ENCODE data around the gene NR5A2. TPM values are rescaled to one million over a fixed set of nuclear protein-coding genes. Genes with fewer than 3 reads are reported as not detected.
A peak's percentile ranks its signal among the peaks of the same experiment; 100 is the strongest.

Gene NR5A2
- polyA plus RNA-seq, 4 donors: 14.1 to 58.0 (median 18.8) TPM

DNA sequence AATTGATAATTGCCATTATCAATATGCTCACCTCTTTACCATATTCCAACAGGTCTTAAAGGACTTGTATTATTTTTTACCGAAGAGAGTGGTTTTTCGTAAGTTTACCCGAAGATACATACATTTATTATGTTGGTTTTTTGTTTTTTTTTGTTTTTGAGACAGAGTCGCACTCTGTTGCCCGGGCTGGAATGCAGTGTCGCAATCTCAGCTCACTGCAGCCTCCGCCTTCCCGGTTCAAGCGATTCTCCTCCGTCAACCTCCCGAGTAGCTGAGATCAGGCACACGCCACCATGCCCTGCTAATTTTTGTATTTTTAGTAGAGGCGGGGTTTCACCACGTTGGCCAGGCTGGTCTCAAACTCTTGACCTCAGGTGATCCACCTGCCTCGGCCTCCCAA lies 30.8 kb downstream of the NR5A2 start:
- peaks cover 2 to 40% (median 7%) of the 10 kb centered on the region in 3 donors for H3K36me3 ChIP-seq (ENCODE audit: control insufficient read depth in 3 of 3, insufficient read depth in 2 of 3, low read depth in 1 of 3, low read length in 3 of 3)
- FAIRE-seq (no peak), DNase-seq (no peak)
- H3K27ac ChIP-seq (ENCODE audit: low read depth in 1 of 3, low read length in 2 of 3): no peak overlapping the region
- no peak overlapping the region for H3K4me3 ChIP-seq (ENCODE audit: low read depth in 1 of 3, low read length in 3 of 3)
- 87 to 95% (median 93%) methylated on average over 15 of the region's 15 CpGs for WGBS, 3 donors
- H3K27me3 ChIP-seq (ENCODE audit: control insufficient read depth in 3 of 3, insufficient read depth in 3 of 3, low read length in 3 of 3): peaks cover 0 to 2% (median 0%) of the 10 kb centered on the region in 3 donors
- H3K4me1 ChIP-seq (ENCODE audit: control insufficient read depth in 3 of 3, insufficient read depth in 2 of 3, low read depth in 1 of 3, low read length in 2 of 3): peaks cover 0 to 17% (median 2%) of the 10 kb centered on the region in 3 donors
- H3K9me3 ChIP-seq (ENCODE audit: control insufficient read depth in 2 of 2, insufficient read depth in 1 of 2, low read depth in 1 of 2, low read length in 1 of 2): no peaks in the 10 kb centered on the region

GRCh38 chr1:200062143-200062542 lies 34.6 kb downstream of the NR5A2 start:
- peaks cover 0 to 11% (median 2%) of the 10 kb centered on the region in 3 donors for H3K4me1 ChIP-seq (ENCODE audit: control insufficient read depth in 3 of 3, insufficient read depth in 2 of 3, low read depth in 1 of 3, low read length in 2 of 3)
- peaks cover 2 to 41% (median 5%) of the 10 kb centered on the region in 3 donors for H3K36me3 ChIP-seq (ENCODE audit: control insufficient read depth in 3 of 3, insufficient read depth in 2 of 3, low read depth in 1 of 3, low read length in 3 of 3)
- DNase-seq (no peak), FAIRE-seq (no peak)
- 40 to 68% (median 62%) methylated on average over 2 of the region's 2 CpGs for WGBS, 3 donors
- H3K27me3 ChIP-seq (ENCODE audit: control insufficient read depth in 3 of 3, insufficient read depth in 3 of 3, low read length in 3 of 3): peaks cover 0 to 2% (median 0%) of the 10 kb centered on the region in 3 donors
- H3K4me3 ChIP-seq (ENCODE audit: low read depth in 1 of 3, low read length in 3 of 3): no peak overlapping the region
- H3K27ac ChIP-seq (ENCODE audit: low read depth in 1 of 3, low read length in 2 of 3): no peak overlapping the region
- no peaks in the 10 kb centered on the region for H3K9me3 ChIP-seq (ENCODE audit: control insufficient read depth in 2 of 2, insufficient read depth in 1 of 2, low read depth in 1 of 2, low read length in 1 of 2)

DNA sequence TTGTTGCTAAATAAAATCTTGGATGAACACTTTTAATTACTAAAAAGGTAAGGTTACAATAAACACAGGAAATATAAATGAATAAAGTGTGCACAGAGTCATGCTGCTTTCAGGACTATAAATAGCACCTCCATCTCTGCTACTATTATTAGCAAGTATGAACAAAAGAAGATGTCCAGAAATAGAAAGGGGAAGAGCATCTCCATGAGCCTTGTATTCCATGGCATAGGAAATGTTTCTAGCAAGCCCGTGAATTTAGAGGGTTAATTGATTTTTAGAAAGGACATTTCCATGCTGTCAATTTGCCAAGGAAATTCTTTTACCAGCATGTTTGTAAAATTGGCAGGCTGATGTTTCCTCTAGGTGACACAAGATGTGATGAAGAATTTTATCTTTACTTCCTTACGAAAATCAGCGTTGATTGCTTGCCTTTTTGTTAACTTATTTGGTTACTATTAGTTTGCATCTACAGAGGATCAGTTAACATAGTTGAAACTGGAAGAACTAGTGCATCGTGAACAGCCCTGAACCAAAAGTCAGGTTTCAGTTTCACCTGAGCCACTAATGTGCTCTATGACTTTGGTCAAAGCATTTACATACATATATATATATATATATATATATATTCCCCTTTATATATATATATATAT lies 45.3 kb downstream of the NR5A2 start:
- peaks cover 0 to 3% (median 0%) of the 10 kb centered on the region in 3 donors for H3K27me3 ChIP-seq (ENCODE audit: control insufficient read depth in 3 of 3, insufficient read depth in 3 of 3, low read length in 3 of 3)
- H3K9me3 ChIP-seq (ENCODE audit: control insufficient read depth in 2 of 2, insufficient read depth in 1 of 2, low read depth in 1 of 2, low read length in 1 of 2): no peaks in the 10 kb centered on the region
- DNase-seq: peak; percentile 42 to 46
- H3K4me1 ChIP-seq (ENCODE audit: control insufficient read depth in 3 of 3, insufficient read depth in 2 of 3, low read depth in 1 of 3, low read length in 2 of 3): peaks cover 0 to 6% (median 0%) of the 10 kb centered on the region in 3 donors
- peaks cover 0 to 15% (median 4%) of the 10 kb centered on the region in 3 donors for H3K36me3 ChIP-seq (ENCODE audit: control insufficient read depth in 3 of 3, insufficient read depth in 2 of 3, low read depth in 1 of 3, low read length in 3 of 3)
- WGBS, 3 donors: 9 to 45% (median 24%) methylated on average over 4 of the region's 4 CpGs
- H3K27ac ChIP-seq (ENCODE audit: low read depth in 1 of 3, low read length in 2 of 3): no peak overlapping the region
- no peak overlapping the region for H3K4me3 ChIP-seq (ENCODE audit: low read depth in 1 of 3, low read length in 3 of 3)
- no peak for FAIRE-seq

GRCh38 chr1:200073286-200073637 lies 45.8 kb downstream of the NR5A2 start:
- H3K4me1 ChIP-seq (ENCODE audit: control insufficient read depth in 3 of 3, insufficient read depth in 2 of 3, low read depth in 1 of 3, low read length in 2 of 3): peaks cover 0 to 6% (median 0%) of the 10 kb centered on the region in 3 donors
- no peak overlapping the region for H3K4me3 ChIP-seq (ENCODE audit: low read depth in 1 of 3, low read length in 3 of 3)
- H3K27ac ChIP-seq (ENCODE audit: low read depth in 1 of 3, low read length in 2 of 3): no peak overlapping the region
- peaks cover 0 to 3% (median 0%) of the 10 kb centered on the region in 3 donors for H3K27me3 ChIP-seq (ENCODE audit: control insufficient read depth in 3 of 3, insufficient read depth in 3 of 3, low read length in 3 of 3)
- no peak for DNase-seq
- H3K9me3 ChIP-seq (ENCODE audit: control insufficient read depth in 2 of 2, insufficient read depth in 1 of 2, low read depth in 1 of 2, low read length in 1 of 2): no peaks in the 10 kb centered on the region
- peaks cover 0 to 15% (median 4%) of the 10 kb centered on the region in 3 donors for H3K36me3 ChIP-seq (ENCODE audit: control insufficient read depth in 3 of 3, insufficient read depth in 2 of 3, low read depth in 1 of 3, low read length in 3 of 3)
- no peak for FAIRE-seq
- 92 to 100% (median 98%) methylated on average over 1 of the region's 1 CpG for WGBS, 3 donors

GRCh38 chr1:200075522-200075921 lies 48.0 kb downstream of the NR5A2 start:
- no peak for FAIRE-seq
- peak overlapping the region in 1 of 3 donors; percentile 67 for H3K27ac ChIP-seq (ENCODE audit: low read depth in 1 of 3, low read length in 2 of 3)
- peaks cover 2 to 6% (median 6%) of the 10 kb centered on the region in 3 donors for H3K4me1 ChIP-seq (ENCODE audit: control insufficient read depth in 3 of 3, insufficient read depth in 2 of 3, low read depth in 1 of 3, low read length in 2 of 3)
- no peak for DNase-seq
- 49 to 82% (median 72%) methylated on average over 8 of the region's 8 CpGs for WGBS, 3 donors
- H3K27me3 ChIP-seq (ENCODE audit: control insufficient read depth in 3 of 3, insufficient read depth in 3 of 3, low read length in 3 of 3): peaks cover 0 to 3% (median 0%) of the 10 kb centered on the region in 3 donors
- H3K9me3 ChIP-seq (ENCODE audit: control insufficient read depth in 2 of 2, insufficient read depth in 1 of 2, low read depth in 1 of 2, low read length in 1 of 2): no peaks in the 10 kb centered on the region
- no peak overlapping the region for H3K4me3 ChIP-seq (ENCODE audit: low read depth in 1 of 3, low read length in 3 of 3)
- peaks cover 0 to 11% (median 1%) of the 10 kb centered on the region in 3 donors for H3K36me3 ChIP-seq (ENCODE audit: control insufficient read depth in 3 of 3, insufficient read depth in 2 of 3, low read depth in 1 of 3, low read length in 3 of 3)

- Histone ChIP-seq H3K27me3 (ENCODE audit: control insufficient read depth in 3 of 3, insufficient read depth in 3 of 3, low read length in 3 of 3) (peaks cover 0 to 3% (median 0%) of the 10 kb centered on the region in 3 donors), H3K4me1 (ENCODE audit: control insufficient read depth in 3 of 3, insufficient read depth in 2 of 3, low read depth in 1 of 3, low read length in 2 of 3) (peaks cover 2 to 6% (median 6%) of the 10 kb centered on the region in 3 donors), H3K27ac (ENCODE audit: low read depth in 1 of 3, low read length in 2 of 3) (no peak overlapping the region), H3K9me3 (ENCODE audit: control insufficient read depth in 2 of 2, insufficient read depth in 1 of 2, low read depth in 1 of 2, low read length in 1 of 2) (no peaks in the 10 kb centered on the region), H3K4me3 (ENCODE audit: low read depth in 1 of 3, low read length in 3 of 3) (no peak overlapping the region), H3K36me3 (ENCODE audit: control insufficient read depth in 3 of 3, insufficient read depth in 2 of 3, low read depth in 1 of 3, low read length in 3 of 3) (peaks cover 0 to 11% (median 1%) of the 10 kb centered on the region in 3 donors)
- no peak for FAIRE-seq
- 21 to 33% (median 26%) methylated on average over 9 of the region's 9 CpGs for WGBS, 3 donors
- DNase-seq: peak in 1 of 2 donors; percentile 46
These were observed 48.5 kb downstream of the NR5A2 start for GRCh38 chr1:200075938-200076546.

- FAIRE-seq (no peak), DNase-seq (no peak)
- H3K27ac ChIP-seq (ENCODE audit: low read depth in 1 of 3, low read length in 2 of 3): no peak overlapping the region
- peaks cover 2 to 6% (median 6%) of the 10 kb centered on the region in 3 donors for H3K4me1 ChIP-seq (ENCODE audit: control insufficient read depth in 3 of 3, insufficient read depth in 2 of 3, low read depth in 1 of 3, low read length in 2 of 3)
- no peak overlapping the region for H3K4me3 ChIP-seq (ENCODE audit: low read depth in 1 of 3, low read length in 3 of 3)
- WGBS, 3 donors: 70 to 73% (median 73%) methylated on average over 8 of the region's 8 CpGs
- H3K9me3 ChIP-seq (ENCODE audit: control insufficient read depth in 2 of 2, insufficient read depth in 1 of 2, low read depth in 1 of 2, low read length in 1 of 2): no peaks in the 10 kb centered on the region
- H3K27me3 ChIP-seq (ENCODE audit: control insufficient read depth in 3 of 3, insufficient read depth in 3 of 3, low read length in 3 of 3): peaks cover 0 to 3% (median 0%) of the 10 kb centered on the region in 3 donors
- peaks cover 0 to 8% (median 1%) of the 10 kb centered on the region in 3 donors for H3K36me3 ChIP-seq (ENCODE audit: control insufficient read depth in 3 of 3, insufficient read depth in 2 of 3, low read depth in 1 of 3, low read length in 3 of 3)
These were observed 51.9 kb downstream of the NR5A2 start for GRCh38 chr1:200079232-200079940.

All from small intestine (tissue), 7 donors.